Suprapubic skin (tissue), 4 donors: ENCODE data around the gene STN1. TPM values are rescaled to one million over a fixed set of nuclear protein-coding genes. Genes with fewer than 3 reads are reported as not detected.

ENCODE experiments used
- DNase-seq, 2 donors: peaks; one replicate each; pipeline ENCODE4 v3.0.0-alpha.2; 2019; ENCODE audit warnings: low spot score in 2 of 2
- H3K27ac ChIP-seq: fragments of 200-600 bp; sonication (generic); one replicate; pipeline ENCODE4 v1.5.1; 2019
- H3K27me3 ChIP-seq: fragments of 200-600 bp; sonication (generic); one replicate; pipeline ENCODE4 v1.5.1; 2019
- H3K36me3 ChIP-seq: fragments of 200-600 bp; sonication (generic); one replicate; pipeline ENCODE4 v1.5.1; 2019
- H3K4me1 ChIP-seq: fragments of 200-600 bp; sonication (generic); one replicate; pipeline ENCODE4 v1.5.1; 2019
- H3K4me3 ChIP-seq: fragments of 200-600 bp; sonication (generic); one replicate; pipeline ENCODE4 v1.5.1; 2019; ENCODE audit warnings: mild to moderate bottlenecking
- H3K9me3 ChIP-seq: fragments of 200-600 bp; sonication (generic); one replicate; pipeline ENCODE4 v1.5.1; 2019
- CTCF ChIP-seq, 2 donors: fragments of 200-600 bp in 1 of 2; fragments of 450-650 bp in 1 of 2; sonication (generic) in 1 of 2; IDR thresholded peaks; one replicate each; pipeline ENCODE4 v1.5.1; 2016 to 2019; ENCODE audit warnings: antibody characterized with exemption in 2 of 2, mild to moderate bottlenecking in 1 of 2, moderate library complexity in 1 of 2
- EP300 ChIP-seq: sonication (generic); formaldehyde crosslinking; IDR thresholded peaks from one replicate; pipeline ENCODE4 v1.6.1; 2017; ENCODE audit warnings: antibody characterized with exemption
- POLR2A ChIP-seq, 2 donors: fragments of 450-650 bp; IDR thresholded peaks; one replicate each; pipeline ENCODE4 v1.6.1; 2017; ENCODE audit warnings: antibody characterized with exemption in 2 of 2, mild to moderate bottlenecking in 2 of 2, moderate library complexity in 2 of 2
- POLR2AphosphoS5 ChIP-seq, 3 donors: sonication (generic); formaldehyde crosslinking; IDR thresholded peaks; one replicate each; pipeline ENCODE4 v1.6.1; 2017; ENCODE audit warnings: antibody characterized with exemption in 3 of 3
- WGBS: methylation state at CpG from one replicate; pipeline ENCODE4 v1.1.5; 2018; 5-methylcytosine and 5-hydroxymethylcytosine counted together
- total RNA-seq, 4 donors: library from RNA; depleted of rRNA; stranded (reverse); fragments of >200 nt; gene quantifications; one replicate each; pipeline ENCODE4 v1.1.0, GENCODE V29; 2016

The STN1 gene
- total RNA-seq, 4 donors from 2014 or later: 13.8 to 24.8 (median 22.9) TPM

DNA sequence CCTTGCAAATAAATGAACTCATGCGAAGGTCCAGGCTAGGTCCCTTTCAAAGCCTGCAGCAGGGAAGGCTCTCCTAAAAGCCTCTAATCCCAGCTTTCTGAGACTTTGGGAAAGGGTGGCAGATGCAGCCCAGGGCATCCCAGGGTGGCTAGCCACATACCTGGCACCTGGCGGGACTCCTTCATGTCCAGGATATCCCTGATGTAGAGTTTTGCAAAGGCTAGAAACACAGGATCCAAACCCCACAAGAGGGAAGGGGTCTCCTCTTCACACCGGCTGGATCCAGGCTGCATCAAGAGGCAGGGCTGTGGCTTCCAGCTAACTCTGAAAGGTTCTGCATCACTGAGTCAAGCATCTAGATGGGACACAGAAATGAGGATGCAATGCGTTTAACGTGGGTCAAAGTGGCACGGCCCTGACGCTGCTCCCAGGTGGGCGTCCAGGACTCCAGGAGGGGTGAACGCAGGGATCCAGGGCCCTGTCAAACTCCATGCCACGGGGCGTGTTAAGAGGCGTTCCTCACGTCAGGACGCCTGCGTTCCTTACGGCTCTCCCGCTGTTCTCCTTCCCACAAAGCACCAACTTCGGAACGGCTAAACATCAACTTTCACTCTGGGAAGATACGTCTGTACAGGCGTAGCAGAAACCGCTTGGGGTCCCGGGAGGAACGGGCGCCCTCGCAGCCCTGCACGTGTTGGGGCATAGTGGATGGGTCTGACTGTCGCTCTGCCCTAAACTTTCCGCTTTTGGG is 507 bp downstream of the STN1 start:
- DNase-seq: peak; percentile 82 to 85
- H3K27ac ChIP-seq: peak overlapping the region; percentile 95
- no peak for TF ChIP-seq POLR2AphosphoS5 (IDR thresholded peaks at IDR 0.05)
- TF ChIP-seq EP300: no peak
- TF ChIP-seq CTCF (IDR thresholded peaks at IDR 0.05): no peak
- TF ChIP-seq POLR2A (IDR thresholded peaks at IDR 0.05): no peak
- H3K27me3 ChIP-seq: no peaks in the 10 kb centered on the region
- H3K9me3 ChIP-seq: no peaks in the 10 kb centered on the region
- no peaks in the 10 kb centered on the region for H3K36me3 ChIP-seq
- 2% methylated on average over 22 of the region's 29 CpGs for WGBS
- H3K4me1 ChIP-seq: peaks cover 39% of the 10 kb centered on the region
- peak overlapping the region; percentile 60 for H3K4me3 ChIP-seq

DNA sequence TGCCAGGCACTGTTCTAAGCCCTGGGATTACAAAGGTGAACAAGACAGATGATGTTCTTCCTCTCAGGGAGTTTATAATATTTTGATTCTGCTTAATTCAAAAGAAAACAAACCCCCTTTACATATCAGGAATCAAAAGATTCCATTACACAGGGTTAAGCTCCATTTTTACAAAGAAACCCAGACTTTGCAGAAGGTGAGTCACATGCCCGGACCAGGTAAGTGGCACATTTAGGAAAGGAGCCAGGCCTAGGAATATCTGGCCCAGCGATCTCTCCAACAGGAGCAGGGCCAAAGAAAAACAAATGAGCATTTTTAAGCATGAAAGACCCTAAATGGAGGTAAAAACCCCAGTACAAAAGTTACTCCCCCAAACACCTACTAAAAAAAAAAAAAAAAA is 1.1 kb downstream of the STN1 start:
- Histone ChIP-seq H3K27ac (peak overlapping the region; percentile 95), H3K4me3 (peak overlapping the region; percentile 60), H3K36me3 (no peaks in the 10 kb centered on the region), H3K27me3 (no peaks in the 10 kb centered on the region), H3K4me1 (peaks cover 39% of the 10 kb centered on the region), H3K9me3 (no peaks in the 10 kb centered on the region)
- 25% methylated on average over 2 of the region's 2 CpGs for WGBS
- no peak for DNase-seq
- TF ChIP-seq CTCF (IDR thresholded peaks at IDR 0.05): no peak
- TF ChIP-seq POLR2AphosphoS5 (IDR thresholded peaks at IDR 0.05): no peak
- TF ChIP-seq EP300: no peak
- TF ChIP-seq POLR2A (IDR thresholded peaks at IDR 0.05): no peak

- DNase-seq: no peak
- Histone ChIP-seq H3K27ac (peak overlapping the region; percentile 95), H3K4me3 (peak overlapping the region; percentile 60), H3K36me3 (no peaks in the 10 kb centered on the region), H3K9me3 (no peaks in the 10 kb centered on the region), H3K4me1 (peaks cover 37% of the 10 kb centered on the region), H3K27me3 (no peaks in the 10 kb centered on the region)
- 3% methylated on average over 1 of the region's 1 CpG for WGBS
- TF ChIP-seq POLR2A (IDR thresholded peaks at IDR 0.05): no peak
- TF ChIP-seq POLR2AphosphoS5 (IDR thresholded peaks at IDR 0.05): no peak
- no peak for TF ChIP-seq EP300
- TF ChIP-seq CTCF (IDR thresholded peaks at IDR 0.05): no peak
These were observed 1.7 kb downstream of the STN1 start for GRCh38 chr10:103916254-103916653.

DNA sequence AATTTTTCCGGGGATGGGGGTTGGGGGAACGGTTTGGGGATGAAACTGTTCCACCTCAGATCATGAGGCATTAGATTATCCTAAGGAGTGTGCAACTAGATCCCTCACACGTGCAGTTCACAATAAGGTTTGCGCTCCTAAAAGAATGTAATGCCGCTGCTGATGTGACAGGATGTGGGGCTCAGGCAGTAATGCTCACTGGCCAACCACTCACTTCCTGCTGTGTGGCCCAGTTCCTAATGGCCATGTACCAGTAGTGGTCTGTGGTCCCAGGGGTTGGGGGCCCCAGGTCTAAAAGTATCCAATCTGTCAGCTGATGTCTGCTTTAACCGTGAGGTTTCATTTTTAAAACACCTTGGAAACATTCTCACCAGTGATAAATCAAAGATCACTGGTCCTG is 2.2 kb downstream of the STN1 start:
- no peaks in the 10 kb centered on the region for H3K9me3 ChIP-seq
- H3K27ac ChIP-seq: peak overlapping the region; percentile 95
- 74% methylated on average over 6 of the region's 6 CpGs for WGBS
- H3K4me1 ChIP-seq: peaks cover 37% of the 10 kb centered on the region
- no peak for DNase-seq
- H3K27me3 ChIP-seq: no peaks in the 10 kb centered on the region
- peak overlapping the region; percentile 60 for H3K4me3 ChIP-seq
- H3K36me3 ChIP-seq: no peaks in the 10 kb centered on the region
- TF ChIP-seq EP300: no peak
- no peak for TF ChIP-seq POLR2AphosphoS5 (IDR thresholded peaks at IDR 0.05)
- TF ChIP-seq POLR2A (IDR thresholded peaks at IDR 0.05): no peak

- Histone ChIP-seq H3K4me3 (no peak overlapping the region), H3K36me3 (no peaks in the 10 kb centered on the region), H3K27ac (no peak overlapping the region), H3K27me3 (no peaks in the 10 kb centered on the region), H3K4me1 (peaks cover 49% of the 10 kb centered on the region), H3K9me3 (no peaks in the 10 kb centered on the region)
- no peak for TF ChIP-seq EP300
- no peak for TF ChIP-seq POLR2A (IDR thresholded peaks at IDR 0.05)
- no peak for TF ChIP-seq CTCF (IDR thresholded peaks at IDR 0.05)
- no peak for TF ChIP-seq POLR2AphosphoS5 (IDR thresholded peaks at IDR 0.05)
- 95% methylated on average over 4 of the region's 4 CpGs for WGBS
- DNase-seq: no peak
These were observed 5.2 kb downstream of the STN1 start for GRCh38 chr10:103912759-103913158.
